H1 (cell line): ENCODE data around the gene APOM. TPM values are rescaled to one million over a fixed set of nuclear protein-coding genes. Genes with fewer than 3 reads are reported as not detected.

Experiments used
- CTCF ChIA-PET: fragments of 300-600 bp; sonication (Branson Sonifier 250); formaldehyde crosslinking; loops from one replicate; lab custom pipeline; 2021; ENCODE audit not compliant: partially characterized antibody; lab: Charles Lee
- POLR2A ChIA-PET: fragments of 300-600 bp; sonication (Branson Sonifier 250); formaldehyde crosslinking; loops from one replicate; lab custom pipeline; 2021; ENCODE audit warnings: inconsistent platforms; ENCODE audit not compliant: partially characterized antibody; lab: Charles Lee
- DNase-seq, 2 experiments: peaks; one replicate each; pipeline versions ENCODE4 v3.0.0 to v3.0.0-alpha.2; 2010 to 2022; ENCODE audit warnings: low spot score in 2 of 2, low read depth in 1 of 2, mixed read lengths in 1 of 2
- FAIRE-seq: peaks from 2 replicates; lab custom pipeline; 2011; peaks lifted over from hg19 to GRCh38; lab: Jason Lieb, UNC
- H2AFZ ChIP-seq: 2 replicates; pipeline ENCODE4 v1.8.1; 2012; ENCODE audit warnings: low read length, inconsistent platforms
- H2AK5ac ChIP-seq: 2 replicates; pipeline ENCODE4 v1.6.1; 2013; ENCODE audit warnings: low read depth, low read length
- H2BK120ac ChIP-seq: replicated peaks from 2 replicates; pipeline ENCODE3; 2013; ENCODE audit warnings: low read depth, low read length, inconsistent platforms
- H2BK12ac ChIP-seq: 2 replicates; pipeline ENCODE4 v1.6.1; 2013; ENCODE audit warnings: low read depth, low read length
- H2BK15ac ChIP-seq: 2 replicates; pipeline ENCODE4 v1.6.1; 2013; ENCODE audit warnings: low read length
- H2BK20ac ChIP-seq: 2 replicates; pipeline ENCODE4 v1.6.1; 2013; ENCODE audit warnings: low read length
- H2BK5ac ChIP-seq: 2 replicates; pipeline ENCODE4 v1.6.1; 2013; ENCODE audit warnings: low read depth, low read length
- H3K14ac ChIP-seq: 2 replicates; pipeline ENCODE4 v1.6.1; 2013; ENCODE audit warnings: inconsistent platforms; ENCODE audit not compliant: insufficient read length
- H3K18ac ChIP-seq: 2 replicates; pipeline ENCODE4 v1.6.1; 2013; ENCODE audit warnings: low read length; ENCODE audit errors: extremely low read depth
- H3K23ac ChIP-seq: 2 replicates; pipeline ENCODE4 v1.6.1; 2013; ENCODE audit warnings: inconsistent platforms; ENCODE audit not compliant: insufficient read length
- H3K23me2 ChIP-seq: 2 replicates; pipeline ENCODE4 v1.6.1; 2013; ENCODE audit warnings: low read depth, low read length
- H3K27ac ChIP-seq: 2 replicates; pipeline ENCODE4 v1.6.1; 2011; ENCODE audit warnings: low read depth, low read length, inconsistent platforms
- H3K27me3 ChIP-seq, 4 experiments: replicated peaks in 1 of 4; 1 replicate in 1 of 4; 2 replicates in 3 of 4; pipeline versions ENCODE4 v1.6.1 to v1.8.1; 2011 to 2013; ENCODE audit warnings: low read length in 3 of 4, mild to moderate bottlenecking in 3 of 4, inconsistent platforms in 2 of 4, mixed read lengths in 2 of 4, moderate library complexity in 1 of 4; ENCODE audit not compliant: control insufficient read depth in 3 of 4, insufficient read depth in 3 of 4; ENCODE audit errors: extremely low read depth in 1 of 4
- H3K36me3 ChIP-seq, 4 experiments: 2 replicates each; pipeline versions ENCODE4 v1.6.1 to v1.8.1; 2011 to 2013; ENCODE audit warnings: mild to moderate bottlenecking in 4 of 4, low read length in 3 of 4, moderate library complexity in 2 of 4, control low read depth in 1 of 4, inconsistent platforms in 1 of 4; ENCODE audit not compliant: insufficient read depth in 4 of 4, control insufficient read depth in 2 of 4
- H3K4ac ChIP-seq: replicated peaks from 2 replicates; pipeline ENCODE3; 2013; ENCODE audit warnings: low read length, low read depth, mixed read lengths, inconsistent platforms; ENCODE audit not compliant: insufficient read length
- H3K4me1 ChIP-seq, 4 experiments: replicated peaks in 1 of 4; 1 replicate in 1 of 4; 2 replicates in 3 of 4; pipeline versions ENCODE4 v1.6.1 to v1.8.1; 2011 to 2013; ENCODE audit warnings: low read length in 3 of 4, inconsistent platforms in 2 of 4, mixed read lengths in 1 of 4; ENCODE audit not compliant: insufficient read depth in 4 of 4, control insufficient read depth in 3 of 4
- H3K4me2 ChIP-seq, 2 experiments: 2 replicates each; pipeline versions ENCODE4 v1.6.1 to v1.8.1; 2011 to 2013; ENCODE audit warnings: low read depth in 2 of 2, low read length in 2 of 2, control low read depth in 1 of 2, inconsistent platforms in 1 of 2, mild to moderate bottlenecking in 1 of 2; ENCODE audit not compliant: insufficient read depth in 1 of 2
- H3K4me3 ChIP-seq, 4 experiments: fragments of 200-600, 300-600 bp in 1 of 4; sonication (generic), shearing (Covaris generic), sonication (Bioruptor Twin) in 1 of 4; 2 replicates each; pipeline versions ENCODE4 v1.5.1 to v1.8.1; 2011 to 2016; ENCODE audit warnings: low read length in 4 of 4, low read depth in 3 of 4, control low read depth in 2 of 4, inconsistent platforms in 2 of 4, mild to moderate bottlenecking in 2 of 4, mixed read lengths in 1 of 4, moderate library complexity in 1 of 4; ENCODE audit not compliant: insufficient read depth in 2 of 4; ENCODE audit errors: extremely low read depth in 1 of 4
- H3K56ac ChIP-seq: replicated peaks from 2 replicates; pipeline ENCODE3; 2013; ENCODE audit warnings: low read depth, mild to moderate bottlenecking, mixed read lengths, low read length, inconsistent platforms; ENCODE audit not compliant: insufficient read length
- H3K79me1 ChIP-seq: 2 replicates; pipeline ENCODE4 v1.6.1; 2013; ENCODE audit warnings: low read depth, low read length, control low read depth
- H3K79me2 ChIP-seq, 2 experiments: 2 replicates each; pipeline versions ENCODE4 v1.6.1 to v1.8.1; 2012 to 2013; ENCODE audit warnings: low read length in 2 of 2, mild to moderate bottlenecking in 2 of 2, inconsistent platforms in 1 of 2; ENCODE audit not compliant: insufficient read depth in 2 of 2, control insufficient read depth in 1 of 2
- H3K9ac ChIP-seq, 4 experiments: replicated peaks in 1 of 4; 1 replicate in 1 of 4; 2 replicates in 3 of 4; pipeline versions ENCODE4 v1.6.1 to v1.8.1; 2011 to 2013; ENCODE audit warnings: low read depth in 3 of 4, low read length in 3 of 4, control low read depth in 2 of 4, mild to moderate bottlenecking in 2 of 4, moderate library complexity in 2 of 4, inconsistent platforms in 1 of 4; ENCODE audit errors: extremely low read depth in 1 of 4
- H3K9me3 ChIP-seq, 2 experiments: 2 replicates each; pipeline versions ENCODE4 v1.6.1 to v1.8.1; 2012 to 2013; ENCODE audit warnings: mild to moderate bottlenecking in 2 of 2, moderate library complexity in 2 of 2, control low read depth in 1 of 2, inconsistent platforms in 1 of 2, low read depth in 1 of 2, low read length in 1 of 2, mixed read lengths in 1 of 2; ENCODE audit not compliant: insufficient read depth in 2 of 2
- H4K20me1 ChIP-seq, 2 experiments: replicated peaks in 1 of 2; 2 replicates each; pipeline versions ENCODE3 to v1.8.1; 2011 to 2013; ENCODE audit warnings: inconsistent platforms in 2 of 2, low read length in 2 of 2, mild to moderate bottlenecking in 1 of 2; ENCODE audit not compliant: insufficient read depth in 2 of 2, control insufficient read depth in 1 of 2
- H4K5ac ChIP-seq: 2 replicates; pipeline ENCODE4 v1.6.1; 2013; ENCODE audit warnings: low read length, low read depth, mixed read lengths, inconsistent platforms; ENCODE audit not compliant: insufficient read length
- H4K8ac ChIP-seq: 2 replicates; pipeline ENCODE4 v1.8.0; 2013; ENCODE audit warnings: mild to moderate bottlenecking, moderate library complexity, low read length, inconsistent platforms; ENCODE audit not compliant: insufficient read depth; ENCODE audit errors: extremely low read depth
- H4K91ac ChIP-seq: replicated peaks from 2 replicates; pipeline ENCODE3; 2013; ENCODE audit warnings: low read length, mixed read lengths, inconsistent platforms; ENCODE audit not compliant: insufficient read length
- ASH2L ChIP-seq: fragments of 200-600, 300-600 bp; sonication (generic); IDR thresholded peaks from one replicate; pipeline ENCODE4 v1.7.1; 2017; ENCODE audit warnings: low read length
- CBX8 ChIP-seq: fragments of 300-800, 300-1000 bp; sonication (generic); IDR thresholded peaks from 2 replicates; pipeline ENCODE4 v1.7.1; 2016; ENCODE audit warnings: low read depth, low read length, borderline replicate concordance
- RXRA ChIP-seq: IDR thresholded peaks from 2 replicates; pipeline ENCODE4 v1.6.1; 2011; ENCODE audit warnings: low read depth, mild to moderate bottlenecking, low read length, moderate library complexity; ENCODE audit not compliant: insufficient read depth
- SUZ12 ChIP-seq: fragments of 200-600 bp; sonication (generic); IDR thresholded peaks from 2 replicates; pipeline ENCODE4 v1.6.1; 2012; ENCODE audit warnings: mild to moderate bottlenecking, inconsistent platforms, low read length, moderate library complexity, mixed read lengths
- WGBS, 2 experiments: shearing (Covaris generic) in 1 of 2; methylation state at CpG; one replicate each; pipeline versions ENCODE4 v1.1.6 to v1.1.7; 2013 to 2015; ENCODE audit warnings: low lambda C conversion rate in 2 of 2, mixed read lengths in 2 of 2, inconsistent platforms in 1 of 2, low coverage in 1 of 2, missing lambda C conversion rate in 1 of 2; ENCODE audit not compliant: insufficient replicate concordance in 2 of 2, insufficient coverage in 1 of 2, insufficient read length in 1 of 2; ENCODE audit errors: extremely low coverage in 1 of 2, missing lambda C conversion rate in 1 of 2; 5-methylcytosine and 5-hydroxymethylcytosine counted together
- polyA plus RNA-seq, 7 experiments: library from polyadenylated mRNA; depleted of rRNA in 3 of 7; stranded (reverse) in 5 of 7; unstranded in 2 of 7; fragments of >200 nt in 5 of 7; fragments of 200-250 nt in 2 of 7; gene quantifications; 1 replicate in 5 of 7; 2 replicates in 1 of 7; 4 replicates in 1 of 7; pipeline versions ENCODE4 v1.2.1 to v1.2.3, GENCODE V29; 2011 to 2013; ENCODE audit warnings: missing spikeins in 2 of 7, mixed read lengths in 2 of 7
- total RNA-seq: library from RNA; stranded (reverse); fragmentation: NEBNext Ultra II Directional; extraction: Animal tissue kit (Norgen Biotek cat#: 25700); gene quantifications from 2 replicates; pipeline ENCODE4 v1.2.1, GENCODE V29; 2021
- TF ChIP-seq, protein P1 (sequence below): IDR thresholded peaks from 2 replicates; pipeline ENCODE4 v1.6.1; 2012; ENCODE audit warnings: low read length, inconsistent platforms
- TF ChIP-seq, protein P2 (sequence below), 3 experiments: IDR thresholded peaks; 1 replicate in 2 of 3; 2 replicates in 1 of 3; pipeline versions ENCODE4 v1.5.1 to v1.6.1; 2011; ENCODE audit warnings: low read length in 3 of 3, mild to moderate bottlenecking in 3 of 3, inconsistent platforms in 2 of 3, low read depth in 1 of 3, moderate library complexity in 1 of 3; ENCODE audit not compliant: insufficient read depth in 1 of 3; ENCODE audit errors: control extremely low read depth in 1 of 3

Gene APOM
- total and polyA plus RNA-seq, 2 of the 8 experiments (the other 6 are each of a cell fraction or from before 2014, with no cell fraction given): 3.4 to 12.0 TPM

DNA sequence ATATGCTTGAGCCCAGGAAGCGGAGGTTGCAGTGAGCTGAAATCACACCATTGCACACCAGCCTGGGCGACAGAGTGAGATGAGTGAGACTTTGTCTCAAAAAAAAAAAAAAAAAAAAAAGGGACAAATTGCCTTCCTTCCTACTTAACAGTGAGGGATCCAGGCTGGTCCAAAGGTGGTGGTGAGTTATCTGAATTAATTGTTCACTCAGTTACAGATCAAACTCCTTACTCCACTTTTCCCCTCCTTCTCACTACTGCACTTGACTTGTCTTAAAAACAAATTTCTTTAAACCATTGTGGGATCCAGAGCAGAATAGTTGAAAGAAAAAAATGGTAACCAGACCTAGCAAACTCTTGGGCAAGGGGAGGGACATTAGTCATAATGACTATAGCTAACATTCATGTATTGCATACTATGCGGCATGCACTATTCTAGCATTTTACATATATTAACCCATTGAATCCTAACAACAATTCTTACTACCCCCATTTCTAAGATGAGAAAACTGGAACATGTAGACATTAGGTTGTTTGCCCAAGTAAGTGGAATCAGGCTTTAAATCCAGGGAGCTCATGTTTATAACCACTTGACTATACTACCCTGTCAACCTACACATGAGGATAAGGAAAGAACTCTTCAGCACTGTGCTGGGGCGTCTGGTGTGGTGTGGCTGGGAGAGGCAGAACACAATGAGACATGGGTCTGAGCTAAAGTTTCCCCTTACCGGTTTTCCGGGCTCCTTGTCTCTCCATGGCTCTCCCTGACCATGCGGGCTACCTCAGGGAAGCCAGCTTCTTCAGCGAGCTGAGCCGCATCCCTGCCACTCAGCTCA is 7.6 kb downstream of the APOM start:
- Histone ChIP-seq H3K4ac (no peak overlapping the region), H3K79me1 (peaks cover 12% of the 10 kb centered on the region), H3K79me2 (peaks cover 0 to 57% of the 10 kb centered on the region in 2 experiments; a peak in 3 of 4 replicates), H4K20me1 (peaks cover 5 to 7% of the 10 kb centered on the region in 2 experiments), H2BK20ac (no peak overlapping the region), H4K5ac (no peak overlapping the region), H2BK5ac (no peak overlapping the region), H2AK5ac (no peak overlapping the region), H3K9ac (peak overlapping the region in 1 of 4 experiments; percentile 95; a peak in 3 of 7 replicates), H3K18ac (no peak overlapping the region), H3K4me1 (peaks cover 0 to 19% (median 5%) of the 10 kb centered on the region in 4 experiments; a peak in 5 of 7 replicates), H3K9me3 (no peaks in the 10 kb centered on the region), H4K8ac (no peak overlapping the region), H3K27me3 (no peaks in the 10 kb centered on the region), H3K36me3 (peaks cover 15 to 30% (median 20%) of the 10 kb centered on the region in 4 experiments), H3K27ac (no peak overlapping the region), H2AFZ (no peak overlapping the region), H2BK120ac (no peak overlapping the region), H2BK12ac (no peak overlapping the region), H3K14ac (no peak overlapping the region), H2BK15ac (no peak overlapping the region), H3K4me3 (peak overlapping the region in 3 of 4 experiments; percentile 28 to 94 (median 42); a peak in 5 of 8 replicates), H3K4me2 (peak overlapping the region; percentile 74 to 82), H3K23ac (no peak overlapping the region), H4K91ac (no peak overlapping the region), H3K56ac (no peak overlapping the region), H3K23me2 (peaks cover 12% of the 10 kb centered on the region)
- POLR2A ChIA-PET: interaction anchor here (0.6 to 25.5 kb wide), 22 partner anchors 10 to 281 kb away, joined by 3 to 883 read pairs (median 6); partner anchors contain the start of genes ABHD16A, AIF1, APOM and BAG6
- CTCF ChIA-PET: interaction anchor here (0.6 to 3.8 kb wide), 15 partner anchors 10 to 289 kb away, joined by 3 to 38 read pairs (median 5); partner anchors contain the start of genes APOM, BAG6 and LSM2
- 90% methylated on average over 9 of the region's 9 CpGs; no CpG with 5 or more reads in 1 of the 2 experiments for WGBS, 2 experiments
- no peak for FAIRE-seq
- DNase-seq: no peak
- TF ChIP-seq RXRA (no peak), CBX8 (no peak), SUZ12 (no peak), ASH2L (no peak)
- TF ChIP-seq, protein P1, sequence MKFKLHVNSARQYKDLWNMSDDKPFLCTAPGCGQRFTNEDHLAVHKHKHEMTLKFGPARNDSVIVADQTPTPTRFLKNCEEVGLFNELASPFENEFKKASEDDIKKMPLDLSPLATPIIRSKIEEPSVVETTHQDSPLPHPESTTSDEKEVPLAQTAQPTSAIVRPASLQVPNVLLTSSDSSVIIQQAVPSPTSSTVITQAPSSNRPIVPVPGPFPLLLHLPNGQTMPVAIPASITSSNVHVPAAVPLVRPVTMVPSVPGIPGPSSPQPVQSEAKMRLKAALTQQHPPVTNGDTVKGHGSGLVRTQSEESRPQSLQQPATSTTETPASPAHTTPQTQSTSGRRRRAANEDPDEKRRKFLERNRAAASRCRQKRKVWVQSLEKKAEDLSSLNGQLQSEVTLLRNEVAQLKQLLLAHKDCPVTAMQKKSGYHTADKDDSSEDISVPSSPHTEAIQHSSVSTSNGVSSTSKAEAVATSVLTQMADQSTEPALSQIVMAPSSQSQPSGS: no peak
- TF ChIP-seq, protein P2, sequence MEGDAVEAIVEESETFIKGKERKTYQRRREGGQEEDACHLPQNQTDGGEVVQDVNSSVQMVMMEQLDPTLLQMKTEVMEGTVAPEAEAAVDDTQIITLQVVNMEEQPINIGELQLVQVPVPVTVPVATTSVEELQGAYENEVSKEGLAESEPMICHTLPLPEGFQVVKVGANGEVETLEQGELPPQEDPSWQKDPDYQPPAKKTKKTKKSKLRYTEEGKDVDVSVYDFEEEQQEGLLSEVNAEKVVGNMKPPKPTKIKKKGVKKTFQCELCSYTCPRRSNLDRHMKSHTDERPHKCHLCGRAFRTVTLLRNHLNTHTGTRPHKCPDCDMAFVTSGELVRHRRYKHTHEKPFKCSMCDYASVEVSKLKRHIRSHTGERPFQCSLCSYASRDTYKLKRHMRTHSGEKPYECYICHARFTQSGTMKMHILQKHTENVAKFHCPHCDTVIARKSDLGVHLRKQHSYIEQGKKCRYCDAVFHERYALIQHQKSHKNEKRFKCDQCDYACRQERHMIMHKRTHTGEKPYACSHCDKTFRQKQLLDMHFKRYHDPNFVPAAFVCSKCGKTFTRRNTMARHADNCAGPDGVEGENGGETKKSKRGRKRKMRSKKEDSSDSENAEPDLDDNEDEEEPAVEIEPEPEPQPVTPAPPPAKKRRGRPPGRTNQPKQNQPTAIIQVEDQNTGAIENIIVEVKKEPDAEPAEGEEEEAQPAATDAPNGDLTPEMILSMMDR (IDR thresholded peaks at IDR 0.05; ENCODE audit: control extremely low read depth in 1 of 3, insufficient read depth in 1 of 3, low read depth in 1 of 3, low read length in 3 of 3): no peak
